Upper lobe of left lung (tissue), 6 donors: Measurements from ENCODE around the gene SCGB3A1. TPM values are rescaled to one million over a fixed set of nuclear protein-coding genes. Genes with fewer than 3 reads are reported as not detected.

Experiments
- ATAC-seq, 2 donors: fragments of 200-7000 bp; cut with Tn5 transposase; one replicate each; pipeline ENCODE4 v1.9.1; 2022; ENCODE audit warnings: mild to moderate bottlenecking in 2 of 2, moderate library complexity in 2 of 2; ENCODE audit not compliant: low FRiP score in 2 of 2
- DNase-seq, 2 donors: peaks; one replicate each; pipeline ENCODE4 v3.0.0-alpha.2; 2019 to 2020
- H3K27ac ChIP-seq, 4 donors: fragments of 200-600 bp; sonication (generic); one replicate each; pipeline ENCODE4 v1.5.1; 2016 to 2019
- H3K27me3 ChIP-seq, 4 donors: fragments of 200-600 bp; sonication (generic); one replicate each; pipeline ENCODE4 v1.5.1; 2017 to 2019
- H3K36me3 ChIP-seq, 4 donors: fragments of 200-600 bp; sonication (generic); one replicate each; pipeline ENCODE4 v1.5.1; 2016 to 2019
- H3K4me1 ChIP-seq, 4 donors: fragments of 200-600 bp; sonication (generic); one replicate each; pipeline ENCODE4 v1.5.1; 2018 to 2019
- H3K4me3 ChIP-seq, 4 donors: fragments of 200-600 bp; sonication (generic); one replicate each; pipeline ENCODE4 v1.5.1; 2017 to 2019; ENCODE audit warnings: mild to moderate bottlenecking in 2 of 4, moderate library complexity in 1 of 4
- H3K9me3 ChIP-seq, 4 donors: fragments of 200-600 bp; sonication (generic); one replicate each; pipeline ENCODE4 v1.5.1; 2018 to 2019
- EP300 ChIP-seq, 4 donors: sonication (generic); formaldehyde crosslinking; IDR thresholded peaks; one replicate each; pipeline ENCODE4 v1.5.1; 2017; ENCODE audit warnings: antibody characterized with exemption in 4 of 4, control low read depth in 2 of 4
- POLR2A ChIP-seq, 4 donors: fragments of 450-650 bp; IDR thresholded peaks; one replicate each; pipeline ENCODE4 v1.5.1; 2016 to 2017; ENCODE audit warnings: antibody characterized with exemption in 4 of 4, mild to moderate bottlenecking in 2 of 4
- POLR2AphosphoS5 ChIP-seq, 2 donors: sonication (generic); formaldehyde crosslinking; IDR thresholded peaks; one replicate each; pipeline ENCODE4 v1.5.1; 2017; ENCODE audit warnings: antibody characterized with exemption in 2 of 2
- WGBS, 2 donors: methylation state at CpG; one replicate each; pipeline ENCODE4 v1.1.5; 2017 to 2018; 5-methylcytosine and 5-hydroxymethylcytosine counted together
- total RNA-seq, 6 donors: library from RNA; depleted of rRNA in 4 of 6; stranded (reverse); fragments of >200 nt in 4 of 6; gene quantifications; one replicate each; pipeline versions ENCODE4 v1.1.0 to v1.2.1, GENCODE V29; 2016 to 2021
- TF ChIP-seq, protein P1 (sequence below), 6 experiments: fragments of 450-650 bp in 4 of 6; fragments of 200-600 bp in 2 of 6; sonication (generic) in 2 of 6; IDR thresholded peaks; one replicate each; pipeline ENCODE4 v1.5.1; 2016 to 2019; ENCODE audit warnings: antibody characterized with exemption in 6 of 6
- donor health status: DM: no; HTN: no; CAD: no; lungs with moderate emphysema.
- donor health status: DM: no; HTN: yes; CAD: no; lungs with severe emphysema.

SCGB3A1 gene
- total RNA-seq, 6 donors from 2014 or later: 232 to 940 (median 596) TPM

- 84 to 85% methylated on average over 8 to 12 of the region's 12 CpGs for WGBS, 2 donors
- Histone ChIP-seq H3K9me3 (no peaks in the 10 kb centered on the region), H3K4me3 (no peak overlapping the region), H3K27ac (peak overlapping the region in 2 of 4 donors; percentile 37 to 73), H3K36me3 (no peaks in the 10 kb centered on the region), H3K4me1 (peaks cover 4 to 36% (median 22%) of the 10 kb centered on the region in 4 donors), H3K27me3 (peaks cover 0 to 4% (median 3%) of the 10 kb centered on the region in 4 donors)
- ATAC-seq (no peak), DNase-seq (peak in 1 of 2 donors; percentile 21)
- TF ChIP-seq POLR2AphosphoS5 (IDR thresholded peaks at IDR 0.05) (no peak), POLR2A (IDR thresholded peaks at IDR 0.05) (no peak), EP300 (IDR thresholded peaks at IDR 0.05) (no peak)
- TF ChIP-seq, protein P1, sequence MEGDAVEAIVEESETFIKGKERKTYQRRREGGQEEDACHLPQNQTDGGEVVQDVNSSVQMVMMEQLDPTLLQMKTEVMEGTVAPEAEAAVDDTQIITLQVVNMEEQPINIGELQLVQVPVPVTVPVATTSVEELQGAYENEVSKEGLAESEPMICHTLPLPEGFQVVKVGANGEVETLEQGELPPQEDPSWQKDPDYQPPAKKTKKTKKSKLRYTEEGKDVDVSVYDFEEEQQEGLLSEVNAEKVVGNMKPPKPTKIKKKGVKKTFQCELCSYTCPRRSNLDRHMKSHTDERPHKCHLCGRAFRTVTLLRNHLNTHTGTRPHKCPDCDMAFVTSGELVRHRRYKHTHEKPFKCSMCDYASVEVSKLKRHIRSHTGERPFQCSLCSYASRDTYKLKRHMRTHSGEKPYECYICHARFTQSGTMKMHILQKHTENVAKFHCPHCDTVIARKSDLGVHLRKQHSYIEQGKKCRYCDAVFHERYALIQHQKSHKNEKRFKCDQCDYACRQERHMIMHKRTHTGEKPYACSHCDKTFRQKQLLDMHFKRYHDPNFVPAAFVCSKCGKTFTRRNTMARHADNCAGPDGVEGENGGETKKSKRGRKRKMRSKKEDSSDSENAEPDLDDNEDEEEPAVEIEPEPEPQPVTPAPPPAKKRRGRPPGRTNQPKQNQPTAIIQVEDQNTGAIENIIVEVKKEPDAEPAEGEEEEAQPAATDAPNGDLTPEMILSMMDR (IDR thresholded peaks at IDR 0.05): no peak
Measured at GRCh38 chr5:180596115-180596667, 4.9 kb upstream of the SCGB3A1 start.

DNA sequence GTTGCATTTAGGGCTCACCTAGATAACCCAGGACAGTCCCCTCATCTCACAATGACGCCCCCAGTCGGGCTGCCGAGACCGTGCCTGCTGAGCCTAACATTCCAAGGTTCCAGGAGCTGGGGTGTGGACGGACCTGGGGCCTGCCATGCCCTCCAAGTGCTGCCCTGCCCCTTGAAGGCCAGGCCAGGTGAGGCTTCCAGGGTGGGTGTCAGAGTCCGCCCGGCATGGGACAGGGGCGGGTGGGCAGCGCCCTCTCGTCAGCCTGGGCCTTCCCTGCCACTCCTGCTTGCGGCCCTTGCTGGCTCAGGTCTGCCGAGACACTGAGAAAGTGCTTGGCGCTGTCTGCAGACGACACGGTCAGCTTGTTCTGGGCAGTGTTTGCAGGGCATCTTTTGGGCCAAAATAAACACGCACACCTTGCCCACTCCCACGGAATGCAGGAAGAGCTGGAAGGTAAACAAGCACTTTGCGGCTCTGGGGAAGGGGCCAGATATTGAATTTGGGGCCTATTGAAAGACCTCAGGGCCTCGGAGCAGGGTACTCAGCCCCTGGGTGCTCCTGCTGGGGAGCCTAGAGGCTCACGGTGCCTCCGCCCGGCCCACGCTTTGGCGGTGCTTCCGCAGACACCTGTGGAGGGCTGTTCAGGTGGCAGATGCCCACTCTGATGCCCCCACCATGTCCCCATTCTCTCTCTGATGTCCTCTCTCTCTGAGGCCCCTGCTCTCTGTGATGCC is 4.2 kb upstream of the SCGB3A1 start:
- Histone ChIP-seq H3K4me1 (peaks cover 6 to 43% (median 25%) of the 10 kb centered on the region in 4 donors), H3K4me3 (no peak overlapping the region), H3K27me3 (peaks cover 0 to 10% (median 7%) of the 10 kb centered on the region in 4 donors), H3K27ac (peak overlapping the region in 1 of 4 donors; percentile 73), H3K36me3 (no peaks in the 10 kb centered on the region), H3K9me3 (no peaks in the 10 kb centered on the region)
- 70 to 73% methylated on average over 9 to 21 of the region's 25 CpGs for WGBS, 2 donors
- peak; percentile 28 to 64 for DNase-seq
- peak in 1 of 2 donors; percentile 31 for ATAC-seq
- TF ChIP-seq POLR2A (IDR thresholded peaks at IDR 0.05): no peak
- TF ChIP-seq, protein P1 (IDR thresholded peaks at IDR 0.05): no peak

DNA sequence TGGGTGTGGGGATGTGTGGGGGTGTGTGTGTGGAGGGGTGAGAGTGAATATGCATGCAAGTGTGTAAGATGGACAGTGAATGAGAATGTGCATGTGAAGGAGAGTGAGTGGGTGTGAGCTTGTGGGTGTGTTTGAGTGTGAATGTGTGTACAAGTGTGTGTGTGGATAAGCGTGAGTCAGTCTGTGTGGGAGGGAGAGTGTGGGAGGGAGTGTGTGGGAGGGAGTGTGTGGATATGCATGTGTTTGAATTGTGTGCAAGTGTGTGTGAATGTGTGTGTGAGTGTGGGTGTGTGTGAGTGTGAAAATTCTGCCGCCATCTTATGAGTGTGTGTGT is 3.7 kb upstream of the SCGB3A1 start:
- 86 to 87% methylated on average over 2 of the region's 2 CpGs for WGBS, 2 donors
- ATAC-seq (no peak), DNase-seq (no peak)
- no peak overlapping the region for H3K4me3 ChIP-seq
- peaks cover 9 to 44% (median 30%) of the 10 kb centered on the region in 4 donors for H3K4me1 ChIP-seq
- H3K36me3 ChIP-seq: no peaks in the 10 kb centered on the region
- TF ChIP-seq, protein P1 (IDR thresholded peaks at IDR 0.05): no peak
- TF ChIP-seq EP300 (IDR thresholded peaks at IDR 0.05) (no peak), POLR2AphosphoS5 (IDR thresholded peaks at IDR 0.05) (no peak), POLR2A (IDR thresholded peaks at IDR 0.05) (no peak)
- H3K27ac ChIP-seq: peak overlapping the region in 1 of 4 donors; percentile 73
- peaks cover 0 to 16% (median 10%) of the 10 kb centered on the region in 4 donors for H3K27me3 ChIP-seq
- H3K9me3 ChIP-seq: no peaks in the 10 kb centered on the region

GRCh38 chr5:180594311-180595045 is 3.2 kb upstream of the SCGB3A1 start:
- ATAC-seq (no peak), DNase-seq (peak; percentile 14 to 60)
- H3K4me3 ChIP-seq: no peak overlapping the region
- H3K27ac ChIP-seq: peak overlapping the region in 1 of 4 donors; percentile 66
- no peaks in the 10 kb centered on the region for H3K9me3 ChIP-seq
- TF ChIP-seq POLR2AphosphoS5 (IDR thresholded peaks at IDR 0.05): no peak
- TF ChIP-seq EP300 (IDR thresholded peaks at IDR 0.05): no peak
- TF ChIP-seq POLR2A (IDR thresholded peaks at IDR 0.05): no peak
- TF ChIP-seq, protein P1 (IDR thresholded peaks at IDR 0.05): no peak
- peaks cover 14 to 46% (median 32%) of the 10 kb centered on the region in 4 donors for H3K4me1 ChIP-seq
- H3K27me3 ChIP-seq: peaks cover 0 to 19% (median 11%) of the 10 kb centered on the region in 4 donors
- no peaks in the 10 kb centered on the region for H3K36me3 ChIP-seq
- 88 to 95% methylated on average over 12 to 17 of the region's 17 CpGs for WGBS, 2 donors
